Omental fat pad (tissue), 4 donors: ENCODE measurements around the gene KCTD12. TPM values are rescaled to one million over a fixed set of nuclear protein-coding genes. Genes with fewer than 3 reads are reported as not detected.

Experiments used
- ATAC-seq: fragments of 150-250 bp; one replicate; pipeline ENCODE4 v1.9.1; 2016; ENCODE audit warnings: mild to moderate bottlenecking, moderate library complexity; ENCODE audit not compliant: low FRiP score
- DNase-seq: peaks from one replicate; pipeline ENCODE4 v3.0.0-alpha.2; 2019; ENCODE audit warnings: low spot score
- CTCF ChIP-seq, 3 donors: fragments of 450-650 bp; IDR thresholded peaks; one replicate each; pipeline ENCODE4 v1.5.1; 2016 to 2017; ENCODE audit warnings: antibody characterized with exemption in 3 of 3, mild to moderate bottlenecking in 3 of 3, moderate library complexity in 2 of 3
- total RNA-seq, 4 donors: library from RNA; depleted of rRNA; stranded (reverse); fragments of >200 nt; gene quantifications; one replicate each; pipeline ENCODE4 v1.1.0, GENCODE V29; 2016

The KCTD12 gene
- total RNA-seq, 4 donors from 2014 or later, result 64.0 to 214 (median 96.2) TPM

GRCh38 chr13:76872675-76873074 lies 13.5 kb downstream of the KCTD12 start:
- TF ChIP-seq CTCF (IDR thresholded peaks at IDR 0.05), result no peak
- DNase-seq (no peak), ATAC-seq (no peak)

- no peak for ATAC-seq
- TF ChIP-seq CTCF (IDR thresholded peaks at IDR 0.05), result no peak
Measured at GRCh38 chr13:76871432-76871831, 14.8 kb downstream of the KCTD12 start.

GRCh38 chr13:76868371-76868770 lies 17.8 kb downstream of the KCTD12 start:
- ATAC-seq (no peak), DNase-seq (no peak)
- TF ChIP-seq CTCF (IDR thresholded peaks at IDR 0.05), result no peak

More at GRCh38 chr13:76871432-76871831, 14.8 kb downstream of the KCTD12 start:
- no peak for DNase-seq

GRCh38 chr13:76865996-76866503 lies 20.2 kb downstream of the KCTD12 start:
- ATAC-seq (no peak), DNase-seq (no peak)
- no peak for TF ChIP-seq CTCF (IDR thresholded peaks at IDR 0.05)

- ATAC-seq, result no peak
Measured at GRCh38 chr13:76865109-76865508, 21.1 kb downstream of the KCTD12 start.

GRCh38 chr13:76864259-76864658 lies 21.9 kb downstream of the KCTD12 start:
- ATAC-seq, result no peak
- TF ChIP-seq CTCF (IDR thresholded peaks at IDR 0.05), result no peak
- DNase-seq, result no peak

More at GRCh38 chr13:76865109-76865508, 21.1 kb downstream of the KCTD12 start:
- no peak for TF ChIP-seq CTCF (IDR thresholded peaks at IDR 0.05)
- no peak for DNase-seq

GRCh38 chr13:76863022-76863421 lies 23.2 kb downstream of the KCTD12 start:
- no peak for TF ChIP-seq CTCF (IDR thresholded peaks at IDR 0.05)
- ATAC-seq (no peak), DNase-seq (no peak)
